ENCODE results near the gene ATXN2. TPM values are rescaled to one million over a fixed set of nuclear protein-coding genes. Genes with fewer than 3 reads are reported as not detected.
"Not testable (repeated sequence)": the region's sequence is repeated elsewhere in the genome, so short reads cannot be mapped to it uniquely, and the experiment has no call there.

Gene ATXN2
- total RNA-seq, 4 donors from 2014 or later: 50.3 to 84.3 (median 64.3) TPM

GRCh38 chr12:111605911-111606766, 7.0 kb upstream of the ATXN2 start:
- no peaks in the 10 kb centered on the region for H3K27me3 ChIP-seq
- H3K4me3 ChIP-seq: no peak overlapping the region
- no peaks in the 10 kb centered on the region for H3K4me1 ChIP-seq
- no peaks in the 10 kb centered on the region for H3K36me3 ChIP-seq
- DNase-seq (ENCODE audit: low spot score in 2 of 2): no peak
- H3K27ac ChIP-seq: no peak overlapping the region
- no peak for TF ChIP-seq CTCF (IDR thresholded peaks at IDR 0.05)
- no peak for TF ChIP-seq EP300 (IDR thresholded peaks at IDR 0.05)
- TF ChIP-seq POLR2A (IDR thresholded peaks at IDR 0.05): no peak
- no peaks in the 10 kb centered on the region for H3K9me3 ChIP-seq
- 68% methylated on average over 7 of the region's 7 CpGs for WGBS, 2 donors

GRCh38 chr12:111602857-111603256, 3.7 kb upstream of the ATXN2 start:
- WGBS, 2 donors: 91 to 96% methylated on average over 11 of the region's 11 CpGs
- H3K36me3 ChIP-seq; DNase-seq (ENCODE audit: low spot score in 2 of 2); H3K9me3 ChIP-seq; H3K4me3 ChIP-seq; H3K27ac ChIP-seq; H3K27me3 ChIP-seq: not testable (repeated sequence)
- peaks cover 0 to 11% (median 3%) of the 10 kb centered on the region in 4 donors for H3K4me1 ChIP-seq

GRCh38 chr12:111602348-111602747, 3.2 kb upstream of the ATXN2 start:
- Histone ChIP-seq H3K27ac (no peak overlapping the region), H3K4me1 (peaks cover 0 to 11% (median 3%) of the 10 kb centered on the region in 4 donors), H3K36me3 (no peaks in the 10 kb centered on the region), H3K4me3 (no peak overlapping the region), H3K9me3 (no peaks in the 10 kb centered on the region), H3K27me3 (no peaks in the 10 kb centered on the region)
- TF ChIP-seq POLR2A (IDR thresholded peaks at IDR 0.05) (no peak), CTCF (IDR thresholded peaks at IDR 0.05) (no peak), EP300 (IDR thresholded peaks at IDR 0.05) (no peak)
- DNase-seq (ENCODE audit: low spot score in 2 of 2): no peak
- WGBS, 2 donors: 89 to 96% methylated on average over 2 of the region's 2 CpGs

GRCh38 chr12:111600986-111601385, 1.9 kb upstream of the ATXN2 start:
- peaks cover 0 to 21% (median 9%) of the 10 kb centered on the region in 4 donors for H3K4me1 ChIP-seq
- H3K27ac ChIP-seq; H3K36me3 ChIP-seq; H3K4me3 ChIP-seq; DNase-seq (ENCODE audit: low spot score in 2 of 2); H3K9me3 ChIP-seq; H3K27me3 ChIP-seq: not testable (repeated sequence)
- WGBS, 2 donors: 93 to 95% methylated on average over 12 of the region's 12 CpGs

GRCh38 chr12:111600205-111600642, 1.1 kb upstream of the ATXN2 start:
- no peak for TF ChIP-seq EP300 (IDR thresholded peaks at IDR 0.05)
- no peak for TF ChIP-seq POLR2A (IDR thresholded peaks at IDR 0.05)
- no peak for TF ChIP-seq CTCF (IDR thresholded peaks at IDR 0.05)
- 2 to 8% methylated on average over 5 of the region's 5 CpGs for WGBS, 2 donors

GRCh38 chr12:111599453-111600204, 514 bp upstream of the ATXN2 start:
- Histone ChIP-seq H3K4me3 (peak overlapping the region; percentile 59 to 97 (median 87)), H3K27ac (peak overlapping the region; percentile 94 to 98 (median 96)), H3K27me3 (no peaks in the 10 kb centered on the region), H3K36me3 (no peaks in the 10 kb centered on the region), H3K9me3 (no peaks in the 10 kb centered on the region), H3K4me1 (peaks cover 0 to 35% (median 22%) of the 10 kb centered on the region in 4 donors)
- peak; percentile 77 to 85 for DNase-seq (ENCODE audit: low spot score in 2 of 2)
- TF ChIP-seq EP300 (IDR thresholded peaks at IDR 0.05) (peak in 1 of 2 donors; percentile 92), CTCF (IDR thresholded peaks at IDR 0.05) (peak in 2 of 5 experiments; percentile 36), POLR2A (IDR thresholded peaks at IDR 0.05) (peak; percentile 68 to 78)
- WGBS, 2 donors: 1% methylated on average over 39 to 42 of the region's 56 CpGs

More at GRCh38 chr12:111600205-111600642, 1.1 kb upstream of the ATXN2 start:
- no peaks in the 10 kb centered on the region for H3K27me3 ChIP-seq
- no peaks in the 10 kb centered on the region for H3K36me3 ChIP-seq
- H3K9me3 ChIP-seq: no peaks in the 10 kb centered on the region
- peaks cover 0 to 29% (median 16%) of the 10 kb centered on the region in 4 donors for H3K4me1 ChIP-seq
- DNase-seq (ENCODE audit: low spot score in 2 of 2): no peak
- peak overlapping the region; percentile 94 to 98 (median 96) for H3K27ac ChIP-seq
- H3K4me3 ChIP-seq: peak overlapping the region; percentile 59 to 97 (median 87)
